Neural cell (in vitro differentiated cells): ENCODE measurements around the gene EIF3K. TPM values are rescaled to one million over a fixed set of nuclear protein-coding genes. Genes with fewer than 3 reads are reported as not detected.

Source experiments
- H2AFZ ChIP-seq: fragments of 200-600, 300-800 bp; sonication (generic), shearing (Covaris generic); 2 replicates; pipeline ENCODE4 v1.6.0; 2014; ENCODE audit warnings: low read depth, mild to moderate bottlenecking, antibody characterized with exemption, low read length, moderate library complexity
- H3F3A ChIP-seq: fragments of 200-600 bp; shearing (Covaris generic); 2 replicates; pipeline ENCODE4 v1.6.1; 2016; ENCODE audit warnings: mild to moderate bottlenecking, moderate library complexity, mixed read lengths, antibody characterized with exemption, low read length; ENCODE audit not compliant: insufficient read depth, poor library complexity, severe bottlenecking
- H3K27ac ChIP-seq: fragments of 200-600, 300-800 bp; sonication (generic), shearing (Covaris generic); 2 replicates; pipeline ENCODE4 v1.5.1; 2014; ENCODE audit warnings: mild to moderate bottlenecking, low read length, moderate library complexity
- H3K27me3 ChIP-seq: fragments of 300-800, 200-600 bp; sonication (generic), shearing (Covaris generic); 2 replicates; pipeline ENCODE4 v1.6.0; 2014; ENCODE audit warnings: mild to moderate bottlenecking, low read depth, low read length, moderate library complexity; ENCODE audit not compliant: insufficient read depth
- H3K36me3 ChIP-seq: fragments of 300-800, 200-600 bp; sonication (generic), shearing (Covaris generic); 2 replicates; pipeline ENCODE4 v1.5.1; 2014; ENCODE audit warnings: mild to moderate bottlenecking, antibody characterized with exemption, low read length, moderate library complexity; ENCODE audit not compliant: insufficient read depth
- H3K4me2 ChIP-seq: fragments of 300-800, 200-600 bp; sonication (generic), shearing (Covaris generic); 2 replicates; pipeline ENCODE4 v1.6.0; 2014; ENCODE audit warnings: mild to moderate bottlenecking, low read length
- H3K4me3 ChIP-seq: fragments of 300-800, 200-600 bp; sonication (generic), shearing (Covaris generic); 2 replicates; pipeline ENCODE4 v1.5.1; 2014; ENCODE audit warnings: mild to moderate bottlenecking, low read length, moderate library complexity
- H3K79me2 ChIP-seq: fragments of 200-600 bp; shearing (Covaris generic); replicated peaks from 2 replicates; pipeline ENCODE4 v1.6.0; 2014; ENCODE audit warnings: mild to moderate bottlenecking, low read length, moderate library complexity; ENCODE audit not compliant: insufficient read depth
- H3K9ac ChIP-seq: fragments of 300-800, 200-600 bp; sonication (generic), shearing (Covaris generic); 2 replicates; pipeline ENCODE4 v1.6.1; 2016; ENCODE audit warnings: mild to moderate bottlenecking, low read length, mixed read lengths
- H3K9me2 ChIP-seq: fragments of 200-600 bp; shearing (Covaris generic); 2 replicates; pipeline ENCODE4 v1.6.1; 2016; ENCODE audit warnings: mild to moderate bottlenecking, low read length, mixed read lengths; ENCODE audit not compliant: insufficient read depth
- H3K9me3 ChIP-seq: fragments of 200-600, 300-800 bp; sonication (generic), shearing (Covaris generic); 2 replicates; pipeline ENCODE4 v1.6.1; 2016; ENCODE audit warnings: mild to moderate bottlenecking, mixed run types, low read length, moderate library complexity, mixed read lengths
- H4K20me1 ChIP-seq: fragments of 200-600 bp; shearing (Covaris generic); 2 replicates; pipeline ENCODE4 v1.6.1; 2016; ENCODE audit warnings: mild to moderate bottlenecking, mixed run types; ENCODE audit not compliant: insufficient read depth
- EP300 ChIP-seq: fragments of 450-650 bp; conservative IDR thresholded peaks from 2 replicates; pipeline ENCODE4 v1.6.1; 2014; ENCODE audit warnings: antibody characterized with exemption, mild to moderate bottlenecking, moderate library complexity; ENCODE audit not compliant: poor library complexity, severe bottlenecking
- EZH2 ChIP-seq: fragments of 200-600, 300-800 bp; shearing (Covaris generic), sonication (generic); IDR thresholded peaks from 2 replicates; pipeline ENCODE4 v1.6.1; 2014; ENCODE audit warnings: antibody characterized with exemption, low read length, borderline replicate concordance, mild to moderate bottlenecking; ENCODE audit not compliant: insufficient read depth, poor library complexity, severe bottlenecking
- MXI1 ChIP-seq: fragments of 450-650 bp; conservative IDR thresholded peaks from 2 replicates; pipeline ENCODE4 v1.6.1; 2014; ENCODE audit warnings: antibody characterized with exemption, mild to moderate bottlenecking; ENCODE audit not compliant: poor library complexity, severe bottlenecking
- POLR2AphosphoS5 ChIP-seq: IDR thresholded peaks from 2 replicates; pipeline ENCODE4 v1.6.1; 2012
- RAD21 ChIP-seq: fragments of 450-650 bp; conservative IDR thresholded peaks from 2 replicates; pipeline ENCODE4 v1.6.1; 2014; ENCODE audit warnings: antibody characterized with exemption, mild to moderate bottlenecking, moderate library complexity
- SMC3 ChIP-seq: fragments of 450-650 bp; conservative IDR thresholded peaks from 2 replicates; pipeline ENCODE4 v1.6.1; 2014; ENCODE audit warnings: antibody characterized with exemption, mild to moderate bottlenecking, moderate library complexity; ENCODE audit not compliant: poor library complexity
- TAF1 ChIP-seq: IDR thresholded peaks from 2 replicates; pipeline ENCODE4 v1.6.1; 2012; ENCODE audit warnings: low read depth
- polyA plus RNA-seq: library from polyadenylated mRNA; depleted of rRNA; stranded (reverse); fragments of >200 nt; gene quantifications from 2 replicates; pipeline ENCODE4 v1.2.3, GENCODE V29; 2014
- TF ChIP-seq, protein P1 (sequence below): IDR thresholded peaks from 2 replicates; pipeline ENCODE4 v1.6.1; 2012; ENCODE audit warnings: borderline replicate concordance
- TF ChIP-seq, protein P2 (sequence below): fragments of 450-650 bp; IDR thresholded peaks from 2 replicates; pipeline ENCODE4 v1.5.1; 2014; ENCODE audit warnings: antibody characterized with exemption, mild to moderate bottlenecking, moderate library complexity; ENCODE audit not compliant: poor library complexity, severe bottlenecking

The EIF3K gene
- polyA plus RNA-seq, 1 donor from 2014 or later, result 462 TPM

DNA sequence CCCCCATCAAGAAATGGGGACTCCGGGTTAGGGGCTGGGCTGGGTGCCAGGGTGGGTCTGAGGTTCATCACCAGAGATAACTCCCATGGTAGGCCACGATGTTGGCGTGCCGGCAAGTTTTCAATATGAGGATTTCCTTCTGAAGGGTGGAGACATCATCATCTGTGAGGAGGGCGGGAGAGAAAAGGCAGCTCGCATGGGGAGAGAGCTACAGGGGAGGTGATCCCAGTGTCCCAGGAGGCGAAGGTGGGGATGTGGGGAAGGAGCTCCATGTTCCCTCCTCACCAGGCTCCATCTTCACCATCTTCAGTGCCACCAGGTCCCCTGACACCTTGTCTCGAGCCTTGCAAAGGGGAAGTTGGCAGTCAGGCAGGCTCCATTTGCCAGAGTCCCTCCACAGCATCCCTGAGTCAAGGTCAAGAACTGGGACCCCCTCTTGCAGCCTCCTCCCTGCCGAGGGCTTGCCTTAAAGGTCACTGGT, 1.7 kb upstream of the EIF3K start:
- H3K4me2 ChIP-seq, result no peak overlapping the region
- H3K4me3 ChIP-seq, result no peak overlapping the region
- H2AFZ ChIP-seq, result no peak overlapping the region
- H3K9me3 ChIP-seq, result no peaks in the 10 kb centered on the region
- no peak overlapping the region for H3K27ac ChIP-seq
- H3K27me3 ChIP-seq, result no peaks in the 10 kb centered on the region
- no peaks in the 10 kb centered on the region for H3K9me2 ChIP-seq
- TF ChIP-seq, protein P1, sequence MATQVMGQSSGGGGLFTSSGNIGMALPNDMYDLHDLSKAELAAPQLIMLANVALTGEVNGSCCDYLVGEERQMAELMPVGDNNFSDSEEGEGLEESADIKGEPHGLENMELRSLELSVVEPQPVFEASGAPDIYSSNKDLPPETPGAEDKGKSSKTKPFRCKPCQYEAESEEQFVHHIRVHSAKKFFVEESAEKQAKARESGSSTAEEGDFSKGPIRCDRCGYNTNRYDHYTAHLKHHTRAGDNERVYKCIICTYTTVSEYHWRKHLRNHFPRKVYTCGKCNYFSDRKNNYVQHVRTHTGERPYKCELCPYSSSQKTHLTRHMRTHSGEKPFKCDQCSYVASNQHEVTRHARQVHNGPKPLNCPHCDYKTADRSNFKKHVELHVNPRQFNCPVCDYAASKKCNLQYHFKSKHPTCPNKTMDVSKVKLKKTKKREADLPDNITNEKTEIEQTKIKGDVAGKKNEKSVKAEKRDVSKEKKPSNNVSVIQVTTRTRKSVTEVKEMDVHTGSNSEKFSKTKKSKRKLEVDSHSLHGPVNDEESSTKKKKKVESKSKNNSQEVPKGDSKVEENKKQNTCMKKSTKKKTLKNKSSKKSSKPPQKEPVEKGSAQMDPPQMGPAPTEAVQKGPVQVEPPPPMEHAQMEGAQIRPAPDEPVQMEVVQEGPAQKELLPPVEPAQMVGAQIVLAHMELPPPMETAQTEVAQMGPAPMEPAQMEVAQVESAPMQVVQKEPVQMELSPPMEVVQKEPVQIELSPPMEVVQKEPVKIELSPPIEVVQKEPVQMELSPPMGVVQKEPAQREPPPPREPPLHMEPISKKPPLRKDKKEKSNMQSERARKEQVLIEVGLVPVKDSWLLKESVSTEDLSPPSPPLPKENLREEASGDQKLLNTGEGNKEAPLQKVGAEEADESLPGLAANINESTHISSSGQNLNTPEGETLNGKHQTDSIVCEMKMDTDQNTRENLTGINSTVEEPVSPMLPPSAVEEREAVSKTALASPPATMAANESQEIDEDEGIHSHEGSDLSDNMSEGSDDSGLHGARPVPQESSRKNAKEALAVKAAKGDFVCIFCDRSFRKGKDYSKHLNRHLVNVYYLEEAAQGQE, result no peak
- TF ChIP-seq RAD21 (no peak), MXI1 (no peak), SMC3 (no peak), POLR2AphosphoS5 (no peak), EP300 (no peak), TAF1 (no peak), EZH2 (no peak)
- TF ChIP-seq, protein P2, sequence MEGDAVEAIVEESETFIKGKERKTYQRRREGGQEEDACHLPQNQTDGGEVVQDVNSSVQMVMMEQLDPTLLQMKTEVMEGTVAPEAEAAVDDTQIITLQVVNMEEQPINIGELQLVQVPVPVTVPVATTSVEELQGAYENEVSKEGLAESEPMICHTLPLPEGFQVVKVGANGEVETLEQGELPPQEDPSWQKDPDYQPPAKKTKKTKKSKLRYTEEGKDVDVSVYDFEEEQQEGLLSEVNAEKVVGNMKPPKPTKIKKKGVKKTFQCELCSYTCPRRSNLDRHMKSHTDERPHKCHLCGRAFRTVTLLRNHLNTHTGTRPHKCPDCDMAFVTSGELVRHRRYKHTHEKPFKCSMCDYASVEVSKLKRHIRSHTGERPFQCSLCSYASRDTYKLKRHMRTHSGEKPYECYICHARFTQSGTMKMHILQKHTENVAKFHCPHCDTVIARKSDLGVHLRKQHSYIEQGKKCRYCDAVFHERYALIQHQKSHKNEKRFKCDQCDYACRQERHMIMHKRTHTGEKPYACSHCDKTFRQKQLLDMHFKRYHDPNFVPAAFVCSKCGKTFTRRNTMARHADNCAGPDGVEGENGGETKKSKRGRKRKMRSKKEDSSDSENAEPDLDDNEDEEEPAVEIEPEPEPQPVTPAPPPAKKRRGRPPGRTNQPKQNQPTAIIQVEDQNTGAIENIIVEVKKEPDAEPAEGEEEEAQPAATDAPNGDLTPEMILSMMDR, result no peak
- H3K36me3 ChIP-seq, result no peaks in the 10 kb centered on the region
- H3K9ac ChIP-seq, result no peak overlapping the region
- H3K79me2 ChIP-seq, result peaks cover 11% of the 10 kb centered on the region
- H4K20me1 ChIP-seq, result no peaks in the 10 kb centered on the region
- no peaks in the 10 kb centered on the region for H3F3A ChIP-seq

DNA sequence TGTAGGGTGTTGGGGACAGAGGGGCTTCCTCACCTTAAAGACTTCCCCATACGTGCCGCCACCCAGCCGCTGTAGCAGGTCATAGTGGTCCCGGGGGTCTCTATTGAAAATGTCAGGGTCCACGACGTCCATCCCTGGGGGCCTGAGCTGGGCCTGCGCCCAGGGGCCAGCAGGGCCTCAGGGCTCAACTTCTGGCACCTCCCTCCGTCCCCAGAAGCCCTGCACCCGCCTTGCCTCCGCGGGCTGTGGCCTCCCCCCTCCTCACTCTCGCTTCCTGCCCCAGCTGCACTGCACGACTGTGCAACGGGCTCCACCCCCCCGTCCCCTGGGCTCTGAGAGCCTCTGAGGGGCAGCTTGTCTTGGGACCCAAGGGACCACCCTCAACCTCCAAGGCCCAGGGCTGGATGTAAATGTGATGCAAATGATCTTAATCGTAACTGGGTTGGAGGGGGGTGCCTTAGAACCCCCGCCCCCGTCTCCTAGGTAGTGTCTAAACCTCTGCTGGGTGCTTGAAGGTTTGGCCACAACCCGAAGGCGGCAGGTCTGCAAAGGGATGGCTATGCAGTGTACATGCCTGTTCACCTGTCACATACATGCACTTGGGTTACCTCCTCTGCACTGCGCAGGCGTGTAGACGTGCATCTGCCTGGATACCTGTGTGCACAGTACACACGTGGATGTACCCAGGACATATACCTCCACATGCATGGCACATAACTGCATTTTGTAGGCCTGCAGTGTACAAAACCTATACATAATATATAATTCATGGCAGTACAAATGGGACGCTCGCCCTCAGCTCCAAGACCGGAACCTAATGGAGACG, 1.0 kb upstream of the EIF3K start, which contains the start of gene MAP4K1:
TSS of gene MAP4K1 (minus strand) at position 190 of the 826 bp plus-strand sequence. CDS start at position 132, 58 bp downstream.
- peak within 1 kb of the TSS; percentile 76 for H3K4me3 ChIP-seq
- peak within 1 kb of the TSS; percentile 73 for H3K9ac ChIP-seq
- TF ChIP-seq SMC3 (no peak), RAD21 (no peak), EZH2 (no peak), TAF1 (no peak), POLR2AphosphoS5 (no peak), EP300 (no peak)
- TF ChIP-seq, protein P1, result no peak
- TF ChIP-seq, protein P2, result no peak
- H2AFZ ChIP-seq, result peak within 1 kb of the TSS; percentile 30
- H3K79me2 ChIP-seq, result peaks cover 11% of the 10 kb centered on the region
- H3F3A ChIP-seq, result no peaks in the 10 kb centered on the region
- H3K27me3 ChIP-seq, result no peaks in the 10 kb centered on the region
- H4K20me1 ChIP-seq, result no peaks in the 10 kb centered on the region
- no peaks in the 10 kb centered on the region for H3K9me2 ChIP-seq
- H3K4me2 ChIP-seq, result peak within 1 kb of the TSS; percentile 4
- H3K9me3 ChIP-seq, result no peaks in the 10 kb centered on the region
- peak within 1 kb of the TSS; percentile 85 for H3K27ac ChIP-seq
- H3K36me3 ChIP-seq, result no peaks in the 10 kb centered on the region
